Fibroblast of peridontal ligament (primary cell): ENCODE measurements around the gene SORCS3.

Source experiments
- DNase-seq: peaks from one replicate; pipeline ENCODE4 v3.0.0-alpha.2; 2010; ENCODE audit errors: extremely low read depth

Gene SORCS3

GRCh38 chr10:104835422-104835821 lies 194.3 kb downstream of the SORCS3 start:
- no peak for DNase-seq

- no peak for DNase-seq
Observed at GRCh38 chr10:104842704-104843103, 201.6 kb downstream of the SORCS3 start.

GRCh38 chr10:104844073-104844472 lies 203.0 kb downstream of the SORCS3 start:
- DNase-seq: no peak

GRCh38 chr10:104850023-104850422 lies 208.9 kb downstream of the SORCS3 start:
- DNase-seq: no peak

- no peak for DNase-seq
Observed at GRCh38 chr10:104867966-104868598, 227.0 kb downstream of the SORCS3 start.

- DNase-seq: no peak
Observed at GRCh38 chr10:104872691-104873090, 231.6 kb downstream of the SORCS3 start.

GRCh38 chr10:104873161-104873560 lies 232.1 kb downstream of the SORCS3 start:
- no peak for DNase-seq

GRCh38 chr10:104875561-104875960 lies 234.5 kb downstream of the SORCS3 start:
- no peak for DNase-seq

- no peak for DNase-seq
Observed at GRCh38 chr10:104880624-104881398, 239.7 kb downstream of the SORCS3 start.

GRCh38 chr10:104881740-104882139 lies 240.7 kb downstream of the SORCS3 start:
- no peak for DNase-seq

- DNase-seq: no peak
Observed at GRCh38 chr10:104892879-104893617, 252.0 kb downstream of the SORCS3 start.

GRCh38 chr10:104893701-104894100 lies 252.6 kb downstream of the SORCS3 start:
- no peak for DNase-seq

GRCh38 chr10:104894681-104895080 lies 253.6 kb downstream of the SORCS3 start:
- DNase-seq: no peak

- no peak for DNase-seq
Observed at GRCh38 chr10:104895541-104895940, 254.5 kb downstream of the SORCS3 start.

GRCh38 chr10:104895981-104896380 lies 254.9 kb downstream of the SORCS3 start:
- no peak for DNase-seq

GRCh38 chr10:104897696-104898095 lies 256.6 kb downstream of the SORCS3 start:
- no peak for DNase-seq

GRCh38 chr10:104899779-104900178 lies 258.7 kb downstream of the SORCS3 start:
- DNase-seq: no peak

GRCh38 chr10:104903433-104903832 lies 262.3 kb downstream of the SORCS3 start:
- DNase-seq: no peak

- DNase-seq: no peak
Observed at GRCh38 chr10:104904753-104905323, 263.7 kb downstream of the SORCS3 start.

GRCh38 chr10:104906112-104906511 lies 265.0 kb downstream of the SORCS3 start:
- no peak for DNase-seq

- DNase-seq: no peak
Observed at GRCh38 chr10:104907521-104907920, 266.4 kb downstream of the SORCS3 start.

GRCh38 chr10:104908581-104908980 lies 267.5 kb downstream of the SORCS3 start:
- DNase-seq: no peak
